GM18873 (cell line): Measurements from ENCODE around the gene SPIN2B.

Experiments used
- ATAC-seq: cut with Tn5 transposase; IDR thresholded peaks from one replicate; pipeline ENCODE4 v1.9.1; 2021; ENCODE audit warnings: mild to moderate bottlenecking, moderate library complexity, moderate number of reproducible peaks; ENCODE audit not compliant: unreplicated experiment, low FRiP score

The SPIN2B gene

DNA sequence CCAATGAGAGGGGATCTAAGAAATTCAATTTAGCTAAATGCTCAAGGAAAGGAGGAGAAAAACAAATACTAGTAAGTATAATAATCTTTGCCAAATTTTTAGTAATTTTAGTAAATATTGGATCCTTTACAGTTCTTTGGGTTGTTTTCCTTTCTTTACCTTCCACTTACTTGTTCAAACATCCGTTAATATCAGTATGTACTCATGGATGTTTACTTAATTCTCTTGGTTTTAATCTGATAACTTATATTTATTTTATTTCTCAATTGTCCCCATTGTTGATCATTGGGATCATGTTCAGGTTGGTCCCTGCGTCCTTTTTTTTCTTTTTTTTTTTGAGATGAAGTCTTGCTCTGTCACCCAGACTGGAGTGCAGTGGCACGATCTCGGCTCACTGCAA is 46.9 kb downstream of the SPIN2B start:
- ATAC-seq, result no peak

DNA sequence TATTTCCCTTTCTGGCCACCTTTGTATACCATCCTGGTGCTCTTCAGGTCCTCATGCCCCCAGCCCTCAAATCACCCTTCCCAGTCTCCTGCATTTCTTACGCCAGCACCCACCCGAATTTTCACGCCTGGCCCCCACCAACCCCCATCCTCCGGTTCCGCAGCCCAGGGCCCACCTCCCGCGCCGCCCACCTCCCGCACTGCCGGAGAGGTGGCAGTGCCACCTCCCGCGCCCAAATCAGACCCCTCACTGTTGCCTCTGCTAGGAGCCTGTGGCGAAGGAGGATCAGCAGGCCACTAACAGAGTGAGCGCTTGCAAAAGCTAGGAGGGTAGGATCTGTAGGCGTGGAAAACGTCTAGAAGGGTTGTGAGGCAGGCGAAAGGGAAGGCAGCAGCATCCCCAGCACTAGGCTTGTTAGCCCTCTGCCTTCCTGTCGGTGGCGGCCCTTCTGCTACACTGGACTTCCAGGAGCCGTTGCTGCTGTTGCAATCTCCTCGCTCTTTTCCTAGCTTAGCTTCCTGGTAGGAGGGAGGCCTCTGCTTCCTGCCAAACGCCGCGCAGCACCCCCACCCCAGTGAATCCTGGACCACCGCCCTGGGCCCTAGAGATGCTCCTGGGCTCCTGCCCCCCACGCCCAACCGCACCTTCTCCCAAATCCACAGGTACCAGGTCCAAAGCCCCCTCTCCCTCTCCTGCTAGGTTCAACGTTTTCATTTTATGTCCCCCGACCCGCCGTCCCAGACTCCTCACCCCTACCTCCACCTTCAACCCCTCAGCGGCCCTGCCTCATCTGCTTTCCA is 51.0 kb downstream of the SPIN2B start:
- ATAC-seq, result no peak
